Nephron (organoid): Measurements from ENCODE around the gene CDH4.
A peak's percentile ranks its signal among the peaks of the same experiment; 100 is the strongest.

Experiments used
- H3K27ac Mint-ChIP-seq, 3 experiments: 2 replicates each; pipeline ENCODE4 v1.8.0; 2020; ENCODE audit warnings: mixed read lengths in 3 of 3, mild to moderate bottlenecking in 2 of 3, moderate library complexity in 1 of 3
- H3K27me3 Mint-ChIP-seq: 2 replicates; pipeline ENCODE4 v1.8.0; 2021; ENCODE audit warnings: low read depth, mild to moderate bottlenecking, moderate library complexity, mixed read lengths
- H3K36me3 Mint-ChIP-seq: 2 replicates; pipeline ENCODE4 v1.8.0; 2020; ENCODE audit warnings: low read depth, mixed read lengths
- H3K4me1 Mint-ChIP-seq: 2 replicates; pipeline ENCODE4 v1.8.0; 2020; ENCODE audit warnings: mixed read lengths
- H3K4me3 Mint-ChIP-seq, 3 experiments: 2 replicates each; pipeline ENCODE4 v1.8.0; 2020; ENCODE audit warnings: mild to moderate bottlenecking in 3 of 3, mixed read lengths in 3 of 3, moderate library complexity in 2 of 3
- H3K9me3 Mint-ChIP-seq: 2 replicates; pipeline ENCODE4 v1.8.0; 2020; ENCODE audit warnings: mixed read lengths
- TF ChIP-seq, protein P1 (sequence below), 3 experiments: fragments of 200-600 bp; sonication (generic); IDR thresholded peaks; one replicate each; pipeline ENCODE4 v1.5.0; 2021; ENCODE audit warnings: antibody characterized with exemption in 3 of 3; ENCODE audit not compliant: unreplicated experiment in 3 of 3

The CDH4 gene

DNA sequence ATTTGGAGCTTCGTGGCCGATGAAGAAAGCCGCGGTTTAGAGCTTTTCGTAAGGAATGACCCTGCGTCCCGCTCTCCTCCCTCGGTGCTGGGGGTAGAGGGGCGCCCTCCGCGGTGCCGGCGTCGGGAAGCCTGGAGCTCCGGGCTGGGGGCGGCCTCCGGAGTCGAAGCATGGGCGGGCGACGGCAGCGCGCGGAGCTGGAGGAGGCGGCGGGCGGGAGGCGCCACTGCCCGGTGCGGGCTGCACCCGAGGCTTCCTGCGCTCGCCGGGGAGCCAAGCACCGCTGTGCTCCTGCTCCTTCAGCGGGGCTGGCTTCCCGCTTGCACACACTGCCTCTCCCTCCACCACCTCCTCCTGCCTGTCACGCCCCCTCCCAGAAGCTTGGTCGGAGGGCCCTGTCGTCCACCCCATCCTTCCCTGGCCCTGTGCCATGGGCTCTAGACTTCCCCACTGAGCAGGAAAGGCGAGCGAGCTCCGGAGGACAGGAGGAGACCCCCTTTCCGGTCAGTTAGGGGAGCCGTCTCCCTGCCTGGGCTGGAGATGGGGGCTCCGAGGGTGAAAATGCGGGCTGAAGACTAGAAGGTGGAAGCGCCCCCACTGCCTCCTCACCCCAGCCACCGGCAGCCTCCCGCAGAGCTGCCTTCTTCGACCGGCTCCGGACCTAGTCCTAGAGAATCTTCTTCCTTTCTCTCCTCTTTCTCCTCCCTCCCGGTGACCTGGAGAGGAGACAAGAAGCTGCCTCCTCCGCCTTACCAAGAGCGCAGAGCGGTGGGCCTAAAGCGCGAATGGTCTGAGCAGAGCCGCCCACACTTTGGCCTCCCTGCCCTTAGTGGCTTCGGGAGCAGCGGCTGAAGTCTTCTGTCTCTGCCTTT, 1.8 kb downstream of the CDH4 start:
- TF ChIP-seq, protein P1, sequence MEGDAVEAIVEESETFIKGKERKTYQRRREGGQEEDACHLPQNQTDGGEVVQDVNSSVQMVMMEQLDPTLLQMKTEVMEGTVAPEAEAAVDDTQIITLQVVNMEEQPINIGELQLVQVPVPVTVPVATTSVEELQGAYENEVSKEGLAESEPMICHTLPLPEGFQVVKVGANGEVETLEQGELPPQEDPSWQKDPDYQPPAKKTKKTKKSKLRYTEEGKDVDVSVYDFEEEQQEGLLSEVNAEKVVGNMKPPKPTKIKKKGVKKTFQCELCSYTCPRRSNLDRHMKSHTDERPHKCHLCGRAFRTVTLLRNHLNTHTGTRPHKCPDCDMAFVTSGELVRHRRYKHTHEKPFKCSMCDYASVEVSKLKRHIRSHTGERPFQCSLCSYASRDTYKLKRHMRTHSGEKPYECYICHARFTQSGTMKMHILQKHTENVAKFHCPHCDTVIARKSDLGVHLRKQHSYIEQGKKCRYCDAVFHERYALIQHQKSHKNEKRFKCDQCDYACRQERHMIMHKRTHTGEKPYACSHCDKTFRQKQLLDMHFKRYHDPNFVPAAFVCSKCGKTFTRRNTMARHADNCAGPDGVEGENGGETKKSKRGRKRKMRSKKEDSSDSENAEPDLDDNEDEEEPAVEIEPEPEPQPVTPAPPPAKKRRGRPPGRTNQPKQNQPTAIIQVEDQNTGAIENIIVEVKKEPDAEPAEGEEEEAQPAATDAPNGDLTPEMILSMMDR (IDR thresholded peaks at IDR 0.05; ENCODE audit: unreplicated experiment in 3 of 3), result no peak
- Mint-ChIP-seq H3K9me3 (peaks cover 4% of the 10 kb centered on the region), H3K27me3 (peaks cover 70% of the 10 kb centered on the region), H3K4me3 (peak overlapping the region; percentile 80 to 87 (median 85)), H3K27ac (peak overlapping the region in 1 of 3 experiments; percentile 57), H3K36me3 (peaks cover 3% of the 10 kb centered on the region), H3K4me1 (peaks cover 6% of the 10 kb centered on the region)

DNA sequence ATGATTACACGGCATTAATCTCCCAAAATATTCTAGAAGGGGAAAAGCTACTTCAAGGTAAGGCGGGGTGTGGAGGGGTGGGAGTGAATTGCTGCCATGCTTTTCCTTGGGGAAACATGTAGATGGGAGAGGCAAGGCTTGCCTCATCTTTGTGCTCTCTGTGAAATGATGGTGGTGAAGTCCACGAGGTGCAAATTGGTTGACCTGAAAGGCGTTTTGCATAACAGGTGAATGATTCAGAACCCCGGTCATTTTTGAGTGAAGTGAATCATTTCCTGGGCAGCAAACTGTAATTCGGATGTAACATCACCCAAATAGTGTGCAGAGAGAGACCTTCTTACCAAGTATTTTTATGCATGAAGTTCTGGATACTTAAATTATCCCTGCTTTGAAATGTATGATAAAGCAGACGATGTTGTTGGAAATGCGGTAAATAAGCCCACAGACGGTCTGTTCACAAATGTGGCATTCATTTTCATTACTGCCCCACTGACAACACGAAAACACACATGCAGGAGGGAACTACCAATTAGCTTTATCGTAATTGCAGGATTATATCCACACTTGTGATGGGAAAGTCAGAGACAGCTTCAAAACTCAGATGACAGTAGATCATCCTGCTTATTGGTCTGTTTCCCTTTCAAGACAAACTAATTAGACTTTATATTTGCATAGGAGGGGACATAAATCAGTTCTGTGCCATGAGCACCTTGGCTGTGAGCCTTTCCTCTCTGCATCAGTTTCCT, 3.0 kb downstream of the CDH4 start:
- Mint-ChIP-seq H3K27ac (no peak overlapping the region), H3K36me3 (peaks cover 3% of the 10 kb centered on the region), H3K9me3 (peaks cover 4% of the 10 kb centered on the region), H3K4me3 (peak overlapping the region; percentile 80 to 87 (median 85)), H3K27me3 (peaks cover 67% of the 10 kb centered on the region), H3K4me1 (peaks cover 6% of the 10 kb centered on the region)
- TF ChIP-seq, protein P1 (IDR thresholded peaks at IDR 0.05; ENCODE audit: unreplicated experiment in 3 of 3), result no peak

DNA sequence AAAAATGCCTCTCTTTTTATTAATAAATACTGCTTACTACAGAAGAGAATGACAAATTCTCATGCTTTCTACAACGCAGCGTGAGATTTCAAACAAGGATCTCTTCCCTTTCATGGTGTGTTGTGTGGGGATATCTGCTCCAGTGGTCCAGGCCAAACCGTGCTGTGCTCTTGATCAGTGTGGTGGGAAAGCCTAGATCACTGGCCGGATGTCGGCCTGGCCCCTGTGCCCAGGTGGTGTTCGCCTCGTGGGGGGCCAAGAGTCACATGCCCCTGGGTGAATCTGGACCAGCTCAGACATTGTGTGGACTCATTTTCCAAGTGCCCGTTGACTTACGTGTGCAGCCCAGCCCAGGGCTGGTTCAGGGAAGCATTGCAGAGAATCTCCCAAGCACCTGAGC, 4.3 kb downstream of the CDH4 start:
- peaks cover 6% of the 10 kb centered on the region for H3K4me1 Mint-ChIP-seq
- peaks cover 4% of the 10 kb centered on the region for H3K9me3 Mint-ChIP-seq
- peaks cover 3% of the 10 kb centered on the region for H3K36me3 Mint-ChIP-seq
- H3K27me3 Mint-ChIP-seq, result peaks cover 60% of the 10 kb centered on the region
- H3K4me3 Mint-ChIP-seq, result peak overlapping the region in 1 of 3 experiments; percentile 18
- no peak overlapping the region for H3K27ac Mint-ChIP-seq
- TF ChIP-seq, protein P1 (IDR thresholded peaks at IDR 0.05; ENCODE audit: unreplicated experiment in 3 of 3), result no peak

DNA sequence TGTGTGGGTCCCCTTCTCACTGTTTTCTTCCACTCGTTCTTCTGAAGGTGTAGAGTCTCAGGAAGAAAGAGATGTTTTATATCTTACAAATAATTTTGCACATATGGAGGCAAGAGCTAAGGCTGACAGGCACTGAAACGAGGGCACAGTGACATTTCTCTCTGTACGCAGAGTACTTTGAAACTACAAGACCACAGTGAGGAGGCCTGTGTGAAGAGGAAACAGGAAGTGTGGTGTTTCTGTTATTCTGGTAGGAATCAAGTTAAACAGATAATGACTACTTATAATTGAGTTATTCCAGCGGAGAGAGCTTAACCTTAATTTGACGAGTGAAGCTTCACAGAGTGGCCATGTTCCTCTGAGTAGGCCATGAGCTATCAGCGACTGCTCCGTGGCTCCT, 4.8 kb downstream of the CDH4 start:
- TF ChIP-seq, protein P1 (IDR thresholded peaks at IDR 0.05; ENCODE audit: unreplicated experiment in 3 of 3), result no peak
- H3K27ac Mint-ChIP-seq, result no peak overlapping the region

DNA sequence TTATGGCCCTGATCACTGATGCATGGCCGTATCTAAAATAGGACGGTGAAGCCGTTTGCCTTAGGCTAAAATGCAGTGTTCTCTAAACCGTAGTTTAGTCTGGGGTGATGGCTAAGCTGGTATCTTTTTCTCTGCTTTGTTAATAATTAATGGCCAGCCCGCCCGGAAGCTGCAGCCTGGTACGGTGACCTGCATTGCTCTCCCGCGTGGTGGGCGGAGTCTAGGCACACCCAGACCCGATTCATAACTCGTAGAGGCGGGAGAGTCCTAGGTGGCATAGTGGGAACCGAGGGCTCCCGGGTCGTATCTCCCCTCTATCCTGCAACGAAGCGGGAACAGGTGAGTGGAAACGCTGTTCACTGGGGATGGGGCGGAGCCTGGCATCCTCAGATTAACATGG, 5.5 kb downstream of the CDH4 start:
- TF ChIP-seq, protein P1 (IDR thresholded peaks at IDR 0.05; ENCODE audit: unreplicated experiment in 3 of 3), result no peak
- Mint-ChIP-seq H3K36me3 (peaks cover 3% of the 10 kb centered on the region), H3K4me3 (no peak overlapping the region), H3K9me3 (peaks cover 4% of the 10 kb centered on the region), H3K27ac (no peak overlapping the region), H3K4me1 (peaks cover 6% of the 10 kb centered on the region), H3K27me3 (peaks cover 66% of the 10 kb centered on the region)

More for the DNA sequence above, 4.8 kb downstream of the CDH4 start:
- Mint-ChIP-seq H3K4me1 (peaks cover 6% of the 10 kb centered on the region), H3K4me3 (no peak overlapping the region), H3K9me3 (peaks cover 4% of the 10 kb centered on the region), H3K27me3 (peaks cover 60% of the 10 kb centered on the region), H3K36me3 (peaks cover 3% of the 10 kb centered on the region)
